ENCODE data around the gene PPT1. TPM values are rescaled to one million over a fixed set of nuclear protein-coding genes. Genes with fewer than 3 reads are reported as not detected.

The PPT1 gene
- polyA plus RNA-seq, 1 donor from 2014 or later = 64.6 TPM

- Histone ChIP-seq H3K9me3 (ENCODE audit: low read length) (no peaks in the 10 kb centered on the region), H2AFZ (ENCODE audit: low read depth, low read length) (no peak overlapping the region), H3F3A (ENCODE audit: insufficient read depth, low read length, poor library complexity, severe bottlenecking) (no peaks in the 10 kb centered on the region), H4K20me1 (ENCODE audit: insufficient read depth) (no peaks in the 10 kb centered on the region), H3K27ac (ENCODE audit: low read length) (no peak overlapping the region), H3K4me3 (ENCODE audit: low read length) (no peak overlapping the region), H3K4me2 (ENCODE audit: low read length) (no peak overlapping the region), H3K27me3 (ENCODE audit: insufficient read depth, low read depth, low read length) (no peaks in the 10 kb centered on the region), H3K9ac (ENCODE audit: low read length) (no peak overlapping the region), H3K79me2 (replicated peaks; ENCODE audit: insufficient read depth, low read length) (no peaks in the 10 kb centered on the region), H3K9me2 (ENCODE audit: insufficient read depth, low read length) (no peaks in the 10 kb centered on the region), H3K36me3 (ENCODE audit: insufficient read depth, low read length) (peaks cover 2% of the 10 kb centered on the region)
- TF ChIP-seq TAF1 (IDR thresholded peaks at IDR 0.05; ENCODE audit: low read depth) (no peak), EP300 (conservative IDR thresholded peaks at IDR 0.05; ENCODE audit: poor library complexity, severe bottlenecking) (no peak), EZH2 (IDR thresholded peaks at IDR 0.05; ENCODE audit: borderline replicate concordance, insufficient read depth, low read length, poor library complexity, severe bottlenecking) (no peak), RAD21 (conservative IDR thresholded peaks at IDR 0.05) (no peak), REST (IDR thresholded peaks at IDR 0.05; ENCODE audit: borderline replicate concordance) (no peak), SMC3 (conservative IDR thresholded peaks at IDR 0.05; ENCODE audit: poor library complexity) (no peak), POLR2AphosphoS5 (IDR thresholded peaks at IDR 0.05) (no peak), MXI1 (conservative IDR thresholded peaks at IDR 0.05; ENCODE audit: poor library complexity, severe bottlenecking) (no peak), CTCF (IDR thresholded peaks at IDR 0.05; ENCODE audit: poor library complexity, severe bottlenecking) (no peak)
Observed at GRCh38 chr1:40081871-40082270, 15.2 kb downstream of the PPT1 start.

GRCh38 chr1:40079774-40080400 is 17.2 kb downstream of the PPT1 start:
- peaks cover 4% of the 10 kb centered on the region for H3K36me3 ChIP-seq (ENCODE audit: insufficient read depth, low read length)
- H3K27me3 ChIP-seq (ENCODE audit: insufficient read depth, low read depth, low read length) = no peaks in the 10 kb centered on the region
- TF ChIP-seq MXI1 (conservative IDR thresholded peaks at IDR 0.05; ENCODE audit: poor library complexity, severe bottlenecking) (no peak), EZH2 (IDR thresholded peaks at IDR 0.05; ENCODE audit: borderline replicate concordance, insufficient read depth, low read length, poor library complexity, severe bottlenecking) (no peak), SMC3 (conservative IDR thresholded peaks at IDR 0.05; ENCODE audit: poor library complexity) (no peak), CTCF (IDR thresholded peaks at IDR 0.05; ENCODE audit: poor library complexity, severe bottlenecking) (no peak), TAF1 (IDR thresholded peaks at IDR 0.05; ENCODE audit: low read depth) (no peak), POLR2AphosphoS5 (IDR thresholded peaks at IDR 0.05) (no peak), EP300 (conservative IDR thresholded peaks at IDR 0.05; ENCODE audit: poor library complexity, severe bottlenecking) (no peak), REST (IDR thresholded peaks at IDR 0.05; ENCODE audit: borderline replicate concordance) (no peak), RAD21 (conservative IDR thresholded peaks at IDR 0.05) (no peak)
- H3K4me2 ChIP-seq (ENCODE audit: low read length) = no peak overlapping the region
- no peak overlapping the region for H2AFZ ChIP-seq (ENCODE audit: low read depth, low read length)
- H4K20me1 ChIP-seq (ENCODE audit: insufficient read depth) = no peaks in the 10 kb centered on the region
- no peaks in the 10 kb centered on the region for H3K79me2 ChIP-seq (replicated peaks; ENCODE audit: insufficient read depth, low read length)
- no peaks in the 10 kb centered on the region for H3F3A ChIP-seq (ENCODE audit: insufficient read depth, low read length, poor library complexity, severe bottlenecking)
- H3K9me3 ChIP-seq (ENCODE audit: low read length) = no peaks in the 10 kb centered on the region
- H3K4me3 ChIP-seq (ENCODE audit: low read length) = no peak overlapping the region
- H3K9ac ChIP-seq (ENCODE audit: low read length) = no peak overlapping the region
- no peak overlapping the region for H3K27ac ChIP-seq (ENCODE audit: low read length)
- no peaks in the 10 kb centered on the region for H3K9me2 ChIP-seq (ENCODE audit: insufficient read depth, low read length)
